Stomach (tissue), 9 donors: ENCODE measurements around the gene BBS9. TPM values are rescaled to one million over a fixed set of nuclear protein-coding genes. Genes with fewer than 3 reads are reported as not detected.

ENCODE experiments used
- DNase-seq, 2 donors: peaks; one replicate each; pipeline versions ENCODE4 v3.0.0 to v3.0.0-alpha.2; 2013 to 2019
- H3K27ac ChIP-seq, 5 donors: fragments of 200-600 bp in 4 of 5; sonication (generic) in 4 of 5; one replicate each; pipeline ENCODE4 v1.5.1; 2013 to 2019; ENCODE audit warnings: mild to moderate bottlenecking in 1 of 5, moderate library complexity in 1 of 5
- H3K27me3 ChIP-seq, 3 donors: fragments of 200-600 bp; sonication (generic); one replicate each; pipeline ENCODE4 v1.5.1; 2017 to 2019; ENCODE audit warnings: mixed run types in 1 of 3
- H3K36me3 ChIP-seq, 4 donors: fragments of 200-600 bp; sonication (generic); 1 replicate in 3 of 4; 2 replicates in 1 of 4; pipeline ENCODE4 v1.5.1; 2016 to 2019
- H3K4me1 ChIP-seq, 4 donors: fragments of 200-600 bp; sonication (generic); one replicate each; pipeline ENCODE4 v1.5.1; 2016 to 2019
- H3K4me3 ChIP-seq, 4 donors: fragments of 200-600 bp; sonication (generic) in 3 of 4; one replicate each; pipeline ENCODE4 v1.5.1; 2016 to 2019; ENCODE audit warnings: mild to moderate bottlenecking in 1 of 4
- H3K9me3 ChIP-seq, 4 donors: fragments of 200-600 bp; sonication (generic); one replicate each; pipeline ENCODE4 v1.5.1; 2016 to 2019
- EP300 ChIP-seq: sonication (generic); formaldehyde crosslinking; IDR thresholded peaks from one replicate; pipeline ENCODE4 v1.6.1; 2017; ENCODE audit warnings: antibody characterized with exemption
- POLR2A ChIP-seq, 4 donors: fragments of 450-650 bp; IDR thresholded peaks; one replicate each; pipeline ENCODE4 v1.6.1; 2016; ENCODE audit warnings: antibody characterized with exemption in 4 of 4, control low read depth in 2 of 4, mild to moderate bottlenecking in 1 of 4, moderate library complexity in 1 of 4
- POLR2AphosphoS5 ChIP-seq, 3 donors: sonication (generic); formaldehyde crosslinking; IDR thresholded peaks; one replicate each; pipeline ENCODE4 v1.6.1; 2016; ENCODE audit warnings: antibody characterized with exemption in 3 of 3
- WGBS, 5 donors: extraction: QIAGEN DNeasy Blood & Tissue Kit in 3 of 5; methylation state at CpG; one replicate each; pipeline versions ENCODE4 v1.1.5 to v1.1.7; 2013 to 2018; 5-methylcytosine and 5-hydroxymethylcytosine counted together
- intact Hi-C: fragments of 100-400 bp; cut with DNase I; formaldehyde crosslinking; loops from one replicate; pipeline ENCODE4 v1.15.1; 2023; ENCODE audit warnings: low total_unique reads
- polyA plus RNA-seq, 3 donors: library from polyadenylated mRNA; stranded (reverse); fragments of 200-250 nt; gene quantifications; one replicate each; pipeline ENCODE4 v1.2.3, GENCODE V29; 2013
- total RNA-seq, 5 donors: library from RNA; depleted of rRNA; stranded (reverse); fragments of >200 nt; gene quantifications; one replicate each; pipeline versions ENCODE4 v1.1.0 to v1.2.3, GENCODE V29; 2014 to 2016
- TF ChIP-seq, protein P1 (sequence below), 7 experiments: fragments of 450-650 bp in 4 of 7; fragments of 200-600 bp in 3 of 7; sonication (generic) in 3 of 7; IDR thresholded peaks; one replicate each; pipeline ENCODE4 v1.5.1; 2016 to 2019; ENCODE audit warnings: antibody characterized with exemption in 7 of 7, control low read depth in 2 of 7, mild to moderate bottlenecking in 1 of 7
- donor health status: healthy with polysubstance abuse.
- donor health status: Bipolar disorder and iron deficiency.
- donor health status: healthy.

BBS9 gene
- total and polyA plus RNA-seq, 8 donors = 3.2 to 43.9 (median 5.9) TPM

DNA sequence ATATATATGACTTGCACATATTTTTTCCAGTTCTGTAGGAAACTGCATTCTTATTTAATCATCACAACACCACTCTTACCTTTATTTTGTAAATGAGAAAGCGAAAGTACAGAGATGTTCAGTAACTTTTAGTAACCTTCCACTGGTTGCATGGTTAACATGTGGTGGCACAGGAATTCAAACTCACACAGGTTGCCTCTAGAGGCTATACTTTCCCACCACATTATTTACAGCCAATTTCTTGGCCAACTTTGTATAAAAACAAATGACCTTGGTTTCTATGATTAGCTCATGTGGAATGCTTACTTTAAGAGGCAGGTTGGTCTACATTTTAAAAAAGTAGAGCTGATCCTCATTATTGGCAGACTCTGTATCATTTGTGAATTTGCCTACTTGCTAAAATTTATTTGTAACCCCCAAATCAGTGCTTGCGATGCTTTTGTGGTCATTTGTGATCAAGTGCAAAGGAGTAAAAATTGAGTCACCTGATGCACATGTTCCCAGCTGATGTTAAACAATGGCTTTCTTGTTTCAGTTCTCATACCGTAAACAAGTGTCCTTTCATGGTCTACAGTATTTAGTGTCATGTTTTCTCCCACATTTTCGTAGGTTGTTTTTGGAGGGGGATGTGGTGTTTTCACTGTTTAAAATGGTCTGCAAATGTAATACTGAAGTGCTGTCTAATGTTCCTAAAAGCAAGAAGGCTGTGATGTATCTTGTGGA is 14.8 kb downstream of the BBS9 start:
- Histone ChIP-seq H3K4me1 (peaks cover 0 to 5% (median 2%) of the 10 kb centered on the region in 4 donors), H3K4me3 (no peak overlapping the region), H3K9me3 (no peaks in the 10 kb centered on the region), H3K27ac (no peak overlapping the region), H3K27me3 (no peaks in the 10 kb centered on the region), H3K36me3 (no peaks in the 10 kb centered on the region)
- WGBS, 5 donors = 60 to 90% (median 88%) methylated on average over 4 of the region's 4 CpGs
- DNase-seq = no peak
- TF ChIP-seq POLR2A (IDR thresholded peaks at IDR 0.05) (no peak), POLR2AphosphoS5 (IDR thresholded peaks at IDR 0.05) (no peak), EP300 (no peak)
- TF ChIP-seq, protein P1, sequence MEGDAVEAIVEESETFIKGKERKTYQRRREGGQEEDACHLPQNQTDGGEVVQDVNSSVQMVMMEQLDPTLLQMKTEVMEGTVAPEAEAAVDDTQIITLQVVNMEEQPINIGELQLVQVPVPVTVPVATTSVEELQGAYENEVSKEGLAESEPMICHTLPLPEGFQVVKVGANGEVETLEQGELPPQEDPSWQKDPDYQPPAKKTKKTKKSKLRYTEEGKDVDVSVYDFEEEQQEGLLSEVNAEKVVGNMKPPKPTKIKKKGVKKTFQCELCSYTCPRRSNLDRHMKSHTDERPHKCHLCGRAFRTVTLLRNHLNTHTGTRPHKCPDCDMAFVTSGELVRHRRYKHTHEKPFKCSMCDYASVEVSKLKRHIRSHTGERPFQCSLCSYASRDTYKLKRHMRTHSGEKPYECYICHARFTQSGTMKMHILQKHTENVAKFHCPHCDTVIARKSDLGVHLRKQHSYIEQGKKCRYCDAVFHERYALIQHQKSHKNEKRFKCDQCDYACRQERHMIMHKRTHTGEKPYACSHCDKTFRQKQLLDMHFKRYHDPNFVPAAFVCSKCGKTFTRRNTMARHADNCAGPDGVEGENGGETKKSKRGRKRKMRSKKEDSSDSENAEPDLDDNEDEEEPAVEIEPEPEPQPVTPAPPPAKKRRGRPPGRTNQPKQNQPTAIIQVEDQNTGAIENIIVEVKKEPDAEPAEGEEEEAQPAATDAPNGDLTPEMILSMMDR (IDR thresholded peaks at IDR 0.05) = no peak
- intact Hi-C loops = no loop called here

GRCh38 chr7:33145156-33145555 is 15.8 kb downstream of the BBS9 start:
- H3K4me1 ChIP-seq = peaks cover 0 to 5% (median 2%) of the 10 kb centered on the region in 4 donors
- no peaks in the 10 kb centered on the region for H3K36me3 ChIP-seq
- H3K27me3 ChIP-seq = no peaks in the 10 kb centered on the region
- no peak overlapping the region for H3K27ac ChIP-seq
- intact Hi-C loops = no loop called here
- TF ChIP-seq POLR2AphosphoS5 (IDR thresholded peaks at IDR 0.05) (no peak), EP300 (no peak), POLR2A (IDR thresholded peaks at IDR 0.05) (no peak)
- TF ChIP-seq, protein P1 (IDR thresholded peaks at IDR 0.05) = no peak
- no peaks in the 10 kb centered on the region for H3K9me3 ChIP-seq
- 82 to 87% (median 84%) methylated on average over 5 of the region's 5 CpGs for WGBS, 5 donors
- DNase-seq = no peak
- no peak overlapping the region for H3K4me3 ChIP-seq

DNA sequence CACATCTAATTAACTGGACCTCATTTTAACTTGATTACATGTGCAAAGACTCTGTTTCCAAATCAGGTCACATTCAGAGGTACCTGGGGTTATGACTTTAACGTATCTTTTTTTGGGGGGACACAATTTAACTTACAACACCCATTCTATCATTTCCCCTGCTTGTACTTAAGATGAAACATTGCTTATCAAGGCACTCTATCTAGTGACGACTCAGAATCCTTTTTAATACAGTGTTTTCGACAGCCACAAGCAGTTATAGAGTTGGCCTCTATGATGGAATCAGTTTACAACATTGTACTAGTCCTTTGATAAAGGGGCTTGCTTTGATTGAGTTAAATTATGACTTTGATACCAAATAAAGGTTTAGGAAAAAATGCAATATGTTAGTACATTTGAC is 22.7 kb downstream of the BBS9 start:
- Histone ChIP-seq H3K4me1 (no peaks in the 10 kb centered on the region), H3K27me3 (no peaks in the 10 kb centered on the region), H3K36me3 (peaks cover 0 to 20% (median 9%) of the 10 kb centered on the region in 4 donors), H3K9me3 (no peaks in the 10 kb centered on the region), H3K27ac (no peak overlapping the region), H3K4me3 (no peak overlapping the region)
- TF ChIP-seq EP300 (no peak), POLR2A (IDR thresholded peaks at IDR 0.05) (no peak), POLR2AphosphoS5 (IDR thresholded peaks at IDR 0.05) (no peak)
- TF ChIP-seq, protein P1 (IDR thresholded peaks at IDR 0.05) = no peak
- intact Hi-C loops = no loop called here
- no peak for DNase-seq
- WGBS, 5 donors = 73 to 92% (median 88%) methylated on average over 3 of the region's 3 CpGs

- peaks cover 0 to 21% (median 13%) of the 10 kb centered on the region in 4 donors for H3K36me3 ChIP-seq
- H3K27me3 ChIP-seq = no peaks in the 10 kb centered on the region
- H3K4me1 ChIP-seq = no peaks in the 10 kb centered on the region
- no peaks in the 10 kb centered on the region for H3K9me3 ChIP-seq
- intact Hi-C loops = no loop called here
- no peak overlapping the region for H3K4me3 ChIP-seq
- TF ChIP-seq EP300 = no peak
- no peak for TF ChIP-seq POLR2AphosphoS5 (IDR thresholded peaks at IDR 0.05)
- no peak for TF ChIP-seq POLR2A (IDR thresholded peaks at IDR 0.05)
- TF ChIP-seq, protein P1 (IDR thresholded peaks at IDR 0.05) = no peak
- WGBS, 5 donors = 65 to 92% (median 88%) methylated on average over 2 of the region's 2 CpGs
- H3K27ac ChIP-seq = no peak overlapping the region
- no peak for DNase-seq
Observed at GRCh38 chr7:33155811-33156210, 26.4 kb downstream of the BBS9 start.
